AG10803 (cell line): ENCODE results near the gene CASKIN2.

Experiments
- DNase-seq: peaks from one replicate; pipeline ENCODE4 v3.0.0; 2010; ENCODE audit warnings: low read depth
- H3K4me3 ChIP-seq: 2 replicates; pipeline ENCODE4 v1.5.1; 2011; ENCODE audit warnings: mild to moderate bottlenecking, low read length, control low read depth
- TF ChIP-seq, protein P1 (sequence below): conservative IDR thresholded peaks from 2 replicates; pipeline ENCODE4 v1.5.1; 2011; ENCODE audit warnings: mild to moderate bottlenecking, low read length, control low read depth, inconsistent platforms

The CASKIN2 gene

GRCh38 chr17:75546181-75546580 is 30.8 kb upstream of the CASKIN2 start:
- no peak for DNase-seq
- TF ChIP-seq, protein P1, sequence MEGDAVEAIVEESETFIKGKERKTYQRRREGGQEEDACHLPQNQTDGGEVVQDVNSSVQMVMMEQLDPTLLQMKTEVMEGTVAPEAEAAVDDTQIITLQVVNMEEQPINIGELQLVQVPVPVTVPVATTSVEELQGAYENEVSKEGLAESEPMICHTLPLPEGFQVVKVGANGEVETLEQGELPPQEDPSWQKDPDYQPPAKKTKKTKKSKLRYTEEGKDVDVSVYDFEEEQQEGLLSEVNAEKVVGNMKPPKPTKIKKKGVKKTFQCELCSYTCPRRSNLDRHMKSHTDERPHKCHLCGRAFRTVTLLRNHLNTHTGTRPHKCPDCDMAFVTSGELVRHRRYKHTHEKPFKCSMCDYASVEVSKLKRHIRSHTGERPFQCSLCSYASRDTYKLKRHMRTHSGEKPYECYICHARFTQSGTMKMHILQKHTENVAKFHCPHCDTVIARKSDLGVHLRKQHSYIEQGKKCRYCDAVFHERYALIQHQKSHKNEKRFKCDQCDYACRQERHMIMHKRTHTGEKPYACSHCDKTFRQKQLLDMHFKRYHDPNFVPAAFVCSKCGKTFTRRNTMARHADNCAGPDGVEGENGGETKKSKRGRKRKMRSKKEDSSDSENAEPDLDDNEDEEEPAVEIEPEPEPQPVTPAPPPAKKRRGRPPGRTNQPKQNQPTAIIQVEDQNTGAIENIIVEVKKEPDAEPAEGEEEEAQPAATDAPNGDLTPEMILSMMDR, result no peak
- no peak overlapping the region for H3K4me3 ChIP-seq

GRCh38 chr17:75544250-75544649 is 28.9 kb upstream of the CASKIN2 start:
- DNase-seq, result no peak
- no peak overlapping the region for H3K4me3 ChIP-seq

GRCh38 chr17:75542728-75543336 is 27.5 kb upstream of the CASKIN2 start:
- no peak for DNase-seq
- no peak overlapping the region for H3K4me3 ChIP-seq
- TF ChIP-seq, protein P1, result no peak

More at GRCh38 chr17:75544250-75544649, 28.9 kb upstream of the CASKIN2 start:
- TF ChIP-seq, protein P1, result no peak

- no peak for DNase-seq
- TF ChIP-seq, protein P1, result no peak
- no peak overlapping the region for H3K4me3 ChIP-seq
Observed at GRCh38 chr17:75542229-75542628, 26.9 kb upstream of the CASKIN2 start.

DNA sequence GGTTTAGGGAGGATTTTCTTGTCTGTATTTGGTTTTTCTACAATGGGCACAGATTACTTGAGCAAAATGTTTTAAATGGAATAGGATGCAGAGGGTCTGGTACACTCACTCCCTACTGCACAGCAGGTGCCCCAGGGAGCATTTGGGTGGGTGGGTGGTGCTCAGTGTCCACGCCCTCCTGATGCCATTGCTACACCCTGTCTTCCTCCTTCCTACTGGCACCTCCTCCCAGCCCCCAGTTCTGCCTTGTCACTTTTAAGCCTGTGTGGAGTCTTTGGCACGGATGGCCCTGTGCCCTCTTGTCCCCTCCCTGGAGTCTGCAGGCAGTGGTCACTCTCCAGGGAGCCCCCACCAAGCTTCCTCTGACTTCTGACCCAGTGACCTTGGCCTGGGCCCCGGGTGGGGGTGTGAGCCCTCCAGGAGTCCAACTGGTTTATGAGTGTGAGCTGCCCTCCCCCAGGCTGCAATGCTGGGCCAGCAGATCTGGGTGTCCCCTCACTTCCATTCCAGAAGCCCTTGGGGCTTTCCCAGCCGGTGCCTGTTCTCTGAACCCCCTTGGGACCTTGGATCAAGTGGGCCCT is 25.7 kb upstream of the CASKIN2 start:
- H3K4me3 ChIP-seq, result no peak overlapping the region
- TF ChIP-seq, protein P1, result no peak
- DNase-seq, result no peak

DNA sequence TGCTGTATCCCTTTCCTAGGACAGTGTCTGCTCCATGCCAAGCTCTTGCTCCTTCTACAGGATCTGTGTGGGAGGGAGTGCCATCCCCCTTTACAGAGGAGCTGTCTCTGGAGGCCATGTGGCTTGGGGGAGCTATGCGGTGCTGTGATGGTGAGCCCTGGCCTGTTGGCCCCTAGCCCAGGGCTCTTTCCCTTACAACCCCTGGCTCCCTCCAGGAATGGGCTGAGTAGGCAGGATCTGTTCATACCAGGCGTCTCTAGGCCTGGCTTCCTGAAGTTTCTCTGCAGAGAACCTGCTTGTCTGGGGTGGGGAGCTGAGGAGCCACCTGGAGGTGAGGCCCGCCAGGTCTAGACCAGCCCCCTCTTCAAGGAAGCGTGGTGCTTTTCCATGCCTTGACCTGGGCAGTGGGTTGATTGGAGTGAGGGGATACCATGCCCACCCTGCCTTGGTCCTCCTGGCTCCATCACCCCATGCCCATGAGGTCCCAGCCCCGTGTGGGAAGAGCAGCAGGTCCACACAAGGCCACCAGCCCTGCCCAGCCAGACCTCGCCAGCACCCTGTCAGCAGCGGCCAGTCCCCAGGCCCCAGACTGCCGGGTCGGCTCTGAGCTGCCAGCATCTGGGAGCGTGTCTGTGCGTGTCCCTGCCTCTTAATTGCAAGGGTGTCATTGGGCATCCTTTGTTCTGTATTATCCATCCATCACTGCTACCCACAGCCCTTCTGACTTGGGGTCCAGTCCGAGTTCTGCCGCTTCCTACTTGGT is 24.8 kb upstream of the CASKIN2 start:
- no peak for DNase-seq
- no peak overlapping the region for H3K4me3 ChIP-seq
- TF ChIP-seq, protein P1, result no peak
